ENCODE data around the gene PLXDC2.

The PLXDC2 gene

GRCh38 chr10:20232079-20232705, 416.0 kb downstream of the PLXDC2 start:
- DNase-seq: no peak

GRCh38 chr10:20233423-20233822, 417.2 kb downstream of the PLXDC2 start:
- no peak for DNase-seq

GRCh38 chr10:20234579-20234978, 418.3 kb downstream of the PLXDC2 start:
- no peak for DNase-seq

GRCh38 chr10:20237091-20237570, 420.9 kb downstream of the PLXDC2 start:
- no peak for DNase-seq

- no peak for DNase-seq
Measured at GRCh38 chr10:20237586-20237985, 421.4 kb downstream of the PLXDC2 start.

GRCh38 chr10:20240643-20241042, 424.4 kb downstream of the PLXDC2 start:
- DNase-seq: no peak

- no peak for DNase-seq
Measured at GRCh38 chr10:20247454-20247853, 431.2 kb downstream of the PLXDC2 start.

- no peak for DNase-seq
Measured at GRCh38 chr10:20247891-20248708, 431.9 kb downstream of the PLXDC2 start.

- no peak for DNase-seq
Measured at GRCh38 chr10:20254078-20254477, 437.8 kb downstream of the PLXDC2 start.

GRCh38 chr10:20254497-20254896, 438.3 kb downstream of the PLXDC2 start:
- DNase-seq: no peak

GRCh38 chr10:20256969-20257368, 440.7 kb downstream of the PLXDC2 start:
- DNase-seq: no peak

GRCh38 chr10:20257422-20257821, 441.2 kb downstream of the PLXDC2 start:
- DNase-seq: no peak

GRCh38 chr10:20265146-20265545, 448.9 kb downstream of the PLXDC2 start:
- no peak for DNase-seq

GRCh38 chr10:20267734-20268133, 451.5 kb downstream of the PLXDC2 start:
- DNase-seq: no peak

- DNase-seq: no peak
Measured at GRCh38 chr10:20271490-20271889, 455.3 kb downstream of the PLXDC2 start.

- no peak for DNase-seq
Measured at GRCh38 chr10:20272608-20273007, 456.4 kb downstream of the PLXDC2 start.

- DNase-seq: no peak
Measured at GRCh38 chr10:20274571-20274970, 458.3 kb downstream of the PLXDC2 start.

- no peak for DNase-seq
Measured at GRCh38 chr10:20276127-20276979, 460.1 kb downstream of the PLXDC2 start.

GRCh38 chr10:20277820-20278219, 461.6 kb downstream of the PLXDC2 start:
- no peak for DNase-seq

GRCh38 chr10:20281579-20281978, 465.3 kb downstream of the PLXDC2 start:
- no peak for DNase-seq

GRCh38 chr10:20287586-20287985, 471.4 kb downstream of the PLXDC2 start:
- no peak for DNase-seq

GRCh38 chr10:20288060-20288459, 471.8 kb downstream of the PLXDC2 start:
- no peak for DNase-seq

GRCh38 chr10:20289070-20289828, 473.0 kb downstream of the PLXDC2 start:
- DNase-seq: no peak

All from CD4-positive, alpha-beta T cell treated with Interleukin-4 for 4 hours (primary cell).